SK-N-SH treated with all-trans-retinoic acid at 6 μM for 48 hours (cell line): Measurements from ENCODE around the gene NFIA.

Source experiments
- ATAC-seq: fragments of 200-7000 bp; cut with Tn5 transposase; 3 replicates; pipeline ENCODE4 v1.9.1; 2020; ENCODE audit warnings: mild to moderate bottlenecking, moderate library complexity
- ARNTL ChIP-seq: fragments of 450-650 bp; formaldehyde crosslinking; IDR thresholded peaks from 2 replicates; pipeline ENCODE4 v1.5.0; 2020; ENCODE audit warnings: low read depth, mild to moderate bottlenecking, moderate library complexity, borderline replicate concordance
- BACH2 ChIP-seq: fragments of 250-450 bp; sonication (Bioruptor Pico); IDR thresholded peaks from 2 replicates; pipeline ENCODE4 v1.9.0; 2021; ENCODE audit warnings: mild to moderate bottlenecking, borderline replicate concordance
- CREB5 ChIP-seq: fragments of 250-450 bp; sonication (Bioruptor Pico); IDR thresholded peaks from 2 replicates; pipeline ENCODE4 v1.5.1; 2020; ENCODE audit warnings: low read depth, mild to moderate bottlenecking, moderate library complexity
- CSDC2 ChIP-seq: fragments of 250-450 bp; sonication (Bioruptor Pico); IDR thresholded peaks from 2 replicates; pipeline ENCODE4 v1.5.0; 2020; ENCODE audit warnings: mild to moderate bottlenecking, moderate library complexity
- ESRRG ChIP-seq: fragments of 250-450 bp; sonication (Bioruptor Pico); IDR thresholded peaks from 2 replicates; pipeline ENCODE4 v1.6.1; 2021; ENCODE audit warnings: mild to moderate bottlenecking
- GLIS3 ChIP-seq: fragments of 250-450 bp; sonication (Bioruptor Pico); IDR thresholded peaks from 2 replicates; pipeline ENCODE4 v1.5.0; 2020; ENCODE audit warnings: mild to moderate bottlenecking, moderate library complexity
- ISL1 ChIP-seq: fragments of 250-450 bp; sonication (Bioruptor Pico); IDR thresholded peaks from 2 replicates; pipeline ENCODE4 v2.1.2; 2022; ENCODE audit warnings: mild to moderate bottlenecking, moderate library complexity
- PATZ1 ChIP-seq: fragments of 250-450 bp; sonication (Bioruptor Pico); IDR thresholded peaks from 2 replicates; pipeline ENCODE4 v1.8.0; 2020; ENCODE audit warnings: mild to moderate bottlenecking, moderate library complexity, borderline replicate concordance
- POU6F1 ChIP-seq: fragments of 250-450 bp; sonication (Bioruptor Pico); IDR thresholded peaks from 2 replicates; pipeline ENCODE4 v1.8.0; 2021; ENCODE audit warnings: low read depth, mild to moderate bottlenecking, moderate library complexity, borderline replicate concordance
- PPARA ChIP-seq: fragments of 250-450 bp; sonication (Bioruptor Pico); IDR thresholded peaks from 2 replicates; pipeline ENCODE4 v1.5.0; 2020; ENCODE audit warnings: mild to moderate bottlenecking, borderline replicate concordance
- RARB ChIP-seq: fragments of 250-450 bp; sonication (Bioruptor Pico); IDR thresholded peaks from 2 replicates; pipeline ENCODE4 v1.8.0; 2021; ENCODE audit warnings: mild to moderate bottlenecking, moderate library complexity
- SNAI2 ChIP-seq: fragments of 250-450 bp; sonication (Bioruptor Pico); IDR thresholded peaks from 2 replicates; pipeline ENCODE4 v1.5.0; 2020; ENCODE audit warnings: mild to moderate bottlenecking, moderate library complexity
- TCF4 ChIP-seq: fragments of 250-450 bp; sonication (Bioruptor Pico); IDR thresholded peaks from 2 replicates; pipeline ENCODE4 v1.8.0; 2021; ENCODE audit warnings: mild to moderate bottlenecking, moderate library complexity, borderline replicate concordance
- TOX ChIP-seq: fragments of 250-450 bp; sonication (Bioruptor Pico); IDR thresholded peaks from 2 replicates; pipeline ENCODE4 v1.8.0; 2021; ENCODE audit warnings: mild to moderate bottlenecking, moderate library complexity, borderline replicate concordance
- TSHZ2 ChIP-seq: fragments of 250-450 bp; sonication (Bioruptor Pico); IDR thresholded peaks from 2 replicates; pipeline ENCODE4 v1.5.0; 2020; ENCODE audit warnings: mild to moderate bottlenecking, moderate library complexity
- ZC3H10 ChIP-seq: fragments of 250-450 bp; sonication (Bioruptor Pico); IDR thresholded peaks from 2 replicates; pipeline ENCODE4 v1.5.1; 2021; ENCODE audit warnings: mild to moderate bottlenecking, moderate library complexity
- ZFP3 ChIP-seq: fragments of 250-450 bp; sonication (Bioruptor Pico); IDR thresholded peaks from 2 replicates; pipeline ENCODE4 v1.5.0; 2020; ENCODE audit warnings: mild to moderate bottlenecking, moderate library complexity
- ZFP30 ChIP-seq: fragments of 450-650 bp; formaldehyde crosslinking; IDR thresholded peaks from 2 replicates; pipeline ENCODE4 v1.5.0; 2022; ENCODE audit warnings: mild to moderate bottlenecking, moderate library complexity
- ZNF565 ChIP-seq: fragments of 450-650 bp; formaldehyde crosslinking; conservative IDR thresholded peaks from 2 replicates; pipeline ENCODE4 v1.5.0; 2020; ENCODE audit warnings: low read depth, mild to moderate bottlenecking, moderate library complexity
- ZNF70 ChIP-seq: fragments of 450-650 bp; formaldehyde crosslinking; IDR thresholded peaks from 2 replicates; pipeline ENCODE4 v1.5.0; 2020; ENCODE audit warnings: mild to moderate bottlenecking, moderate library complexity
- ZNF8 ChIP-seq: fragments of 450-650 bp; formaldehyde crosslinking; IDR thresholded peaks from 2 replicates; pipeline ENCODE4 v1.5.0; 2020; ENCODE audit warnings: mild to moderate bottlenecking, moderate library complexity

NFIA gene

GRCh38 chr1:61183471-61184039 lies 101.2 kb downstream of the NFIA start:
- peak; percentile 26; the same call in 2 of the 3 replicates for ATAC-seq
- TF ChIP-seq CSDC2 (CRISPR knock-in tag) (no peak), TSHZ2 (CRISPR knock-in tag) (no peak), ZFP30 (CRISPR knock-in tag) (no peak), TCF4 (CRISPR knock-in tag) (no peak), POU6F1 (CRISPR knock-in tag) (no peak), RARB (CRISPR knock-in tag) (no peak), ZNF8 (CRISPR knock-in tag) (no peak), ISL1 (no peak), ZFP3 (CRISPR knock-in tag) (no peak), PPARA (no peak), SNAI2 (CRISPR knock-in tag) (no peak), ZNF565 (no peak), TOX (CRISPR knock-in tag) (no peak), BACH2 (CRISPR knock-in tag) (no peak), ESRRG (CRISPR knock-in tag) (no peak), ZNF70 (CRISPR knock-in tag) (no peak), PATZ1 (CRISPR knock-in tag) (no peak), ARNTL (CRISPR knock-in tag) (no peak), GLIS3 (CRISPR knock-in tag) (no peak), ZC3H10 (CRISPR knock-in tag) (no peak)

- TF ChIP-seq POU6F1 (CRISPR knock-in tag) (no peak), TCF4 (CRISPR knock-in tag) (no peak), ZNF8 (CRISPR knock-in tag) (no peak), ESRRG (CRISPR knock-in tag) (no peak), ZFP3 (CRISPR knock-in tag) (no peak), CSDC2 (CRISPR knock-in tag) (no peak), ISL1 (no peak), ARNTL (CRISPR knock-in tag) (no peak), PATZ1 (CRISPR knock-in tag) (no peak), SNAI2 (CRISPR knock-in tag) (no peak), CREB5 (CRISPR knock-in tag) (no peak), PPARA (no peak), ZNF70 (CRISPR knock-in tag) (no peak), ZC3H10 (CRISPR knock-in tag) (no peak), RARB (CRISPR knock-in tag) (no peak), BACH2 (CRISPR knock-in tag) (no peak)
- ATAC-seq: peak; percentile 66
Observed at GRCh38 chr1:61184040-61184713, 101.8 kb downstream of the NFIA start.
